HL-60/S4 (cell line): ENCODE results near the gene RNU6-1.

ENCODE experiments used
- in situ Hi-C: fragments of 300-500 bp; cut with MboI; formaldehyde crosslinking; loops from 2 replicates; pipeline ENCODE4 v1.14.3; 2022; ENCODE audit warnings: low sequenced_read_pairs

The RNU6-1 gene

GRCh38 chr15:67805008-67805665, 34.7 kb downstream of the RNU6-1 start:
- in situ Hi-C loops: no loop called here

GRCh38 chr15:67803996-67804843, 35.6 kb downstream of the RNU6-1 start:
- in situ Hi-C loops: no loop called here

GRCh38 chr15:67803299-67803698, 36.5 kb downstream of the RNU6-1 start:
- in situ Hi-C loops: no loop called here

GRCh38 chr15:67801926-67802914, 37.6 kb downstream of the RNU6-1 start:
- in situ Hi-C loops: no loop called here

- in situ Hi-C loops: no loop called here
Observed at GRCh38 chr15:67801142-67801541, 38.7 kb downstream of the RNU6-1 start.

GRCh38 chr15:67799801-67800205, 40.0 kb downstream of the RNU6-1 start:
- in situ Hi-C loops: no loop called here

GRCh38 chr15:67796196-67797127, 43.4 kb downstream of the RNU6-1 start:
- in situ Hi-C loops: no loop called here

GRCh38 chr15:67794832-67795574, 44.8 kb downstream of the RNU6-1 start:
- in situ Hi-C loops: no loop called here

GRCh38 chr15:67792250-67792942, 47.4 kb downstream of the RNU6-1 start:
- in situ Hi-C loops: no loop called here

- in situ Hi-C loops: no loop called here
Observed at GRCh38 chr15:67790610-67791319, 49.1 kb downstream of the RNU6-1 start.
